Lower leg skin (tissue), 4 donors: ENCODE data around the gene BACE2. TPM values are rescaled to one million over a fixed set of nuclear protein-coding genes. Genes with fewer than 3 reads are reported as not detected.
"Not testable (repeated sequence)": the region's sequence is repeated elsewhere in the genome, so short reads cannot be mapped to it uniquely, and the experiment has no call there.

Experiments used
- DNase-seq, 2 donors: peaks; one replicate each; pipeline ENCODE4 v3.0.0-alpha.2; 2019; ENCODE audit warnings: low spot score in 2 of 2
- H3K4me3 ChIP-seq: fragments of 200-600 bp; sonication (generic); 2 replicates; pipeline ENCODE4 v1.5.1; 2017; ENCODE audit warnings: mild to moderate bottlenecking, low read depth; ENCODE audit not compliant: poor library complexity, severe bottlenecking
- CTCF ChIP-seq, 3 donors: fragments of 450-650 bp; IDR thresholded peaks; one replicate each; pipeline ENCODE4 v1.5.1; 2016; ENCODE audit warnings: antibody characterized with exemption in 3 of 3, mild to moderate bottlenecking in 3 of 3, moderate library complexity in 2 of 3
- POLR2A ChIP-seq, 2 donors: fragments of 450-650 bp; IDR thresholded peaks; one replicate each; pipeline ENCODE4 v1.6.1; 2016 to 2017; ENCODE audit warnings: antibody characterized with exemption in 2 of 2, mild to moderate bottlenecking in 1 of 2, moderate library complexity in 1 of 2
- WGBS, 2 donors: methylation state at CpG; one replicate each; pipeline ENCODE4 v1.1.5; 2018; 5-methylcytosine and 5-hydroxymethylcytosine counted together
- intact Hi-C: fragments of 100-400 bp; cut with DNase I; formaldehyde crosslinking; loops from one replicate; pipeline ENCODE4 v1.15.0; 2023; ENCODE audit warnings: low total_unique reads
- total RNA-seq, 4 donors: library from RNA; depleted of rRNA; stranded (reverse); fragments of >200 nt; gene quantifications; one replicate each; pipeline ENCODE4 v1.1.0, GENCODE V29; 2016

Gene BACE2
- total RNA-seq, 4 donors from 2014 or later: 12.2 to 44.7 (median 27.2) TPM

GRCh38 chr21:41242238-41242829, 74.4 kb downstream of the BACE2 start:
- intact Hi-C loops: no loop called here
- TF ChIP-seq CTCF (IDR thresholded peaks at IDR 0.05): no peak
- TF ChIP-seq POLR2A (IDR thresholded peaks at IDR 0.05): no peak
- peak in 1 of 2 donors; percentile 43 for DNase-seq
- 80 to 81% methylated on average over 8 of the region's 8 CpGs for WGBS, 2 donors
- H3K4me3 ChIP-seq: no peak overlapping the region

GRCh38 chr21:41243107-41243506, 75.1 kb downstream of the BACE2 start:
- H3K4me3 ChIP-seq: no peak overlapping the region
- intact Hi-C loops: no loop called here
- TF ChIP-seq POLR2A (IDR thresholded peaks at IDR 0.05): no peak
- TF ChIP-seq CTCF (IDR thresholded peaks at IDR 0.05): no peak
- 95 to 98% methylated on average over 7 of the region's 7 CpGs for WGBS, 2 donors
- DNase-seq: no peak

GRCh38 chr21:41244266-41244880, 76.4 kb downstream of the BACE2 start:
- DNase-seq: peak in 1 of 2 donors; percentile 32
- WGBS, 2 donors: 86 to 93% methylated on average over 8 of the region's 8 CpGs
- intact Hi-C loops, H3K4me3 ChIP-seq: not testable (repeated sequence)

GRCh38 chr21:41245509-41246135, 77.7 kb downstream of the BACE2 start:
- TF ChIP-seq POLR2A (IDR thresholded peaks at IDR 0.05): no peak
- TF ChIP-seq CTCF (IDR thresholded peaks at IDR 0.05): no peak
- WGBS, 2 donors: 92 to 94% methylated on average over 20 of the region's 20 CpGs
- intact Hi-C loops: no loop called here
- DNase-seq: peak in 1 of 2 donors; percentile 75
- no peak overlapping the region for H3K4me3 ChIP-seq

GRCh38 chr21:41246808-41247207, 78.8 kb downstream of the BACE2 start:
- intact Hi-C loops: no loop called here
- no peak for DNase-seq
- TF ChIP-seq CTCF (IDR thresholded peaks at IDR 0.05): no peak
- TF ChIP-seq POLR2A (IDR thresholded peaks at IDR 0.05): no peak
- no peak overlapping the region for H3K4me3 ChIP-seq
- WGBS, 2 donors: 93 to 95% methylated on average over 13 of the region's 13 CpGs
